ENCODE measurements around the gene CDH12.

CDH12 gene

DNA sequence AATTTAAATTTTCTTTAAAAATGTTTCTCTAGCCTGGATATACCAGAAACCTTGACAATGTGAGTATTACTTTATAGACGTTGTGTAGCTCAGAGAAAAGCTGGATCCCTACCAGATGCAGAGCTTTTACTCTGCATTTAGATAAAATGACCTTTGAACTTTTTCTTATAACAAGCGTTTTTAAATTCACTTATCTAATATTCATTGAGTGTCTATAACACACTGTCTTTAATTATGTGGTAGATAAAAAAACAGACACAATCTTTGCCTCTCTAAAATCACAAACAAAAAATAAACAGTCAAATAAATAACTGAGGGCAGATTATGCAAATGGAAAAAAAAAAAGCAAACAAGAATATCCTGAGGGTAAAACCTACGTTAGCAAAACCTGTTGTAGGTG is 773.6 kb downstream of the CDH12 start:
- TF ChIP-seq FOXP2 (optimal IDR thresholded peaks at IDR 0.05; ENCODE audit: borderline replicate concordance, extremely low read depth, extremely low read length, insufficient read depth) (no peak), SIN3A (IDR thresholded peaks at IDR 0.05; ENCODE audit: borderline replicate concordance, insufficient read depth, low read length) (no peak), TAF1 (IDR thresholded peaks at IDR 0.05; ENCODE audit: borderline replicate concordance, insufficient read depth, low read length) (no peak), REST (IDR thresholded peaks at IDR 0.05; ENCODE audit: insufficient read depth in 1 of 2, low read depth in 2 of 2, low read length in 2 of 2) (no peak), POLR2AphosphoS5 (IDR thresholded peaks at IDR 0.05; ENCODE audit: low read depth, low read length) (no peak)

DNA sequence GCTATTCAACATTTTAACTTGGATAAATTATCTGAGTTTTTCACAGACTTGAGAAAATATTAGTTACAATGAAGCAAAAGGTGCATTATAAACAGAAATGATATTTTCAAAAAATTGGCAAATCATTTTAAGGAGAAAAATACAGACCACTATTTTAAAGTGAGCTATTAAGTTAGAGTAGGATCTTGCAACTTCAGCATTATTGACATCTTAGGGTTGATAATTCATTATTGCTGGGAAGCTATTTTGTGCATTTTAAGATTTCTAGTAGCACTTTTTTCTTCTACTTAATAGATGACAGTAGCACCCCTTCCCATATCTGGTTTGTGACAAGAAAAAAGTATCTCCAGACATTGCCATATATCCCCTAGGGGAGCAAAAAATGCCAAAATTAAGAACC is 774.1 kb downstream of the CDH12 start:
- TF ChIP-seq TAF1 (IDR thresholded peaks at IDR 0.05; ENCODE audit: borderline replicate concordance, insufficient read depth, low read length) (no peak), SIN3A (IDR thresholded peaks at IDR 0.05; ENCODE audit: borderline replicate concordance, insufficient read depth, low read length) (no peak), REST (IDR thresholded peaks at IDR 0.05; ENCODE audit: insufficient read depth in 1 of 2, low read depth in 2 of 2, low read length in 2 of 2) (no peak), FOXP2 (optimal IDR thresholded peaks at IDR 0.05; ENCODE audit: borderline replicate concordance, extremely low read depth, extremely low read length, insufficient read depth) (no peak), POLR2AphosphoS5 (IDR thresholded peaks at IDR 0.05; ENCODE audit: low read depth, low read length) (no peak)

GRCh38 chr5:22076586-22076985 is 776.6 kb downstream of the CDH12 start:
- TF ChIP-seq SIN3A (IDR thresholded peaks at IDR 0.05; ENCODE audit: borderline replicate concordance, insufficient read depth, low read length), result no peak
- TF ChIP-seq FOXP2 (optimal IDR thresholded peaks at IDR 0.05; ENCODE audit: borderline replicate concordance, extremely low read depth, extremely low read length, insufficient read depth), result no peak
- no peak for TF ChIP-seq REST (IDR thresholded peaks at IDR 0.05; ENCODE audit: insufficient read depth in 1 of 2, low read depth in 2 of 2, low read length in 2 of 2)
- no peak for TF ChIP-seq TAF1 (IDR thresholded peaks at IDR 0.05; ENCODE audit: borderline replicate concordance, insufficient read depth, low read length)
- TF ChIP-seq POLR2AphosphoS5 (IDR thresholded peaks at IDR 0.05; ENCODE audit: low read depth, low read length), result no peak

GRCh38 chr5:22070186-22070728 is 782.9 kb downstream of the CDH12 start:
- TF ChIP-seq REST (IDR thresholded peaks at IDR 0.05; ENCODE audit: insufficient read depth in 1 of 2, low read depth in 2 of 2, low read length in 2 of 2), result no peak
- TF ChIP-seq FOXP2 (optimal IDR thresholded peaks at IDR 0.05; ENCODE audit: borderline replicate concordance, extremely low read depth, extremely low read length, insufficient read depth), result no peak
- no peak for TF ChIP-seq POLR2AphosphoS5 (IDR thresholded peaks at IDR 0.05; ENCODE audit: low read depth, low read length)
- no peak for TF ChIP-seq TAF1 (IDR thresholded peaks at IDR 0.05; ENCODE audit: borderline replicate concordance, insufficient read depth, low read length)
- no peak for TF ChIP-seq SIN3A (IDR thresholded peaks at IDR 0.05; ENCODE audit: borderline replicate concordance, insufficient read depth, low read length)

DNA sequence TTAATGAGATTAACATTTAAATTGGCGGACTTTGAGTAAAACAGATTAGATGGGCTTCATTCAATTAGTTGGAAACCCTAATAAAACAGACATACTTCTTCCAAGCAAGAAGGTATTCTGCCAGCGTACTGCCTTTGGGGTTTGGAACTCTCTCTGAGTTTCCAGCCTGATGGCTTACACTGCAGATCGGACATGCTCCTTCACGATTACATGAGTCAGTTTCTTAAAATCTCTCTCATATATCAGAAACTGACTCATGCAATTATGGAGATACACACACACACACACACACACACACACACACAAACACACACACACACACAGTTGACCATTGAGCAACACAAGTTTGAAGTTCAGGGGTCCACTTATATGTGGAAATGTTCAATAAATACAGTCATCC is 789.4 kb downstream of the CDH12 start:
- TF ChIP-seq SIN3A (IDR thresholded peaks at IDR 0.05; ENCODE audit: borderline replicate concordance, insufficient read depth, low read length) (no peak), FOXP2 (optimal IDR thresholded peaks at IDR 0.05; ENCODE audit: borderline replicate concordance, extremely low read depth, extremely low read length, insufficient read depth) (no peak), POLR2AphosphoS5 (IDR thresholded peaks at IDR 0.05; ENCODE audit: low read depth, low read length) (no peak), REST (IDR thresholded peaks at IDR 0.05; ENCODE audit: insufficient read depth in 1 of 2, low read depth in 2 of 2, low read length in 2 of 2) (no peak), TAF1 (IDR thresholded peaks at IDR 0.05; ENCODE audit: borderline replicate concordance, insufficient read depth, low read length) (no peak)

Measured in PFSK-1 (cell line).